Esophagus muscularis mucosa (tissue), 4 donors: ENCODE data around the gene MAGI1. TPM values are rescaled to one million over a fixed set of nuclear protein-coding genes. Genes with fewer than 3 reads are reported as not detected.

Source experiments
- DNase-seq: peaks from one replicate; pipeline ENCODE4 v3.0.0-alpha.2; 2017; ENCODE audit errors: extremely low spot score
- H3K27ac ChIP-seq, 4 donors: fragments of 200-600 bp; sonication (generic); replicated peaks in 1 of 4; 1 replicate in 3 of 4; 2 replicates in 1 of 4; pipeline ENCODE4 v1.5.1; 2016 to 2019; ENCODE audit warnings: mild to moderate bottlenecking in 1 of 4
- H3K27me3 ChIP-seq, 4 donors: fragments of 200-600 bp; sonication (generic); one replicate each; pipeline versions ENCODE4 v1.5.1 to v1.6.0; 2016 to 2019
- H3K36me3 ChIP-seq, 4 donors: fragments of 200-600 bp; sonication (generic); one replicate each; pipeline ENCODE4 v1.5.1; 2016 to 2019
- H3K4me1 ChIP-seq, 4 donors: fragments of 200-600 bp; sonication (generic); one replicate each; pipeline ENCODE4 v1.5.1; 2016 to 2019
- H3K4me3 ChIP-seq, 4 donors: fragments of 200-600 bp; sonication (generic); 1 replicate in 2 of 4; 2 replicates in 2 of 4; pipeline ENCODE4 v1.5.1; 2016 to 2019; ENCODE audit warnings: mild to moderate bottlenecking in 4 of 4, moderate library complexity in 1 of 4
- H3K9me3 ChIP-seq, 4 donors: fragments of 200-600 bp; sonication (generic); 1 replicate in 3 of 4; 2 replicates in 1 of 4; pipeline ENCODE4 v1.5.1; 2016 to 2019
- EP300 ChIP-seq: sonication (generic); formaldehyde crosslinking; IDR thresholded peaks from one replicate; pipeline ENCODE4 v1.6.1; 2017; ENCODE audit warnings: antibody characterized with exemption
- POLR2A ChIP-seq: fragments of 450-650 bp; IDR thresholded peaks from one replicate; pipeline ENCODE4 v1.6.1; 2017; ENCODE audit warnings: antibody characterized with exemption, moderate library complexity, mild to moderate bottlenecking, low read depth
- POLR2AphosphoS5 ChIP-seq, 2 donors: sonication (generic); formaldehyde crosslinking; IDR thresholded peaks; one replicate each; pipeline ENCODE4 v1.6.1; 2017; ENCODE audit warnings: antibody characterized with exemption in 2 of 2
- WGBS: methylation state at CpG from one replicate; pipeline ENCODE4 v1.1.5; 2018; 5-methylcytosine and 5-hydroxymethylcytosine counted together
- intact Hi-C: fragments of 100-400 bp; cut with DNase I; formaldehyde crosslinking; loops from one replicate; pipeline ENCODE4 v1.15.1; 2023
- total RNA-seq, 4 donors: library from RNA; depleted of rRNA; stranded (reverse); fragments of >200 nt; gene quantifications; one replicate each; pipeline versions ENCODE4 v1.1.0 to v1.2.1, GENCODE V29; 2016
- TF ChIP-seq, protein P1 (sequence below), 3 experiments: fragments of 200-600 bp in 2 of 3; fragments of 450-650 bp in 1 of 3; sonication (generic) in 2 of 3; IDR thresholded peaks; one replicate each; pipeline ENCODE4 v1.5.1; 2017 to 2019; ENCODE audit warnings: antibody characterized with exemption in 3 of 3, mild to moderate bottlenecking in 2 of 3, moderate library complexity in 1 of 3

MAGI1 gene
- total RNA-seq, 4 donors from 2014 or later: 17.1 to 35.1 (median 25.2) TPM

DNA sequence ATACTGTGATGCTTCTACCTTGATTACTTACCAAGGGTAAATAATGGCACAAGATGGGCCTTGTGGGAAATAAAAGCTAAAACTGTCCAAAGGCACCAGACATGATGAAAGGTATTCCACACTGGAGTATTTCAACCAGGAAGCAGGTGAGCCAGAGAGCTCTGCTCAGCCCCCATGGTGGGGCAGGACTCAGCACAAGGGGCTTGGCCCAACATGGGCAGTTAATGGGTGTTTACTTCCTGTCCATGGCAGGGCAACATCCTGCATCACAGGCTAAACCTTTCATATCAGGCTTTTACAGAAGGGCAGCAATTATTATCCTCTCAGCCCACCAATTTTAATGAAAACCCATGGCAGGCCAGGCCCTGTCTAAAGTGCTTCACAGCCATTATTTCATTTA is 38.2 kb downstream of the MAGI1 start:
- intact Hi-C loops: no loop called here
- TF ChIP-seq POLR2AphosphoS5 (IDR thresholded peaks at IDR 0.05) (no peak), POLR2A (no peak), EP300 (no peak)
- TF ChIP-seq, protein P1, sequence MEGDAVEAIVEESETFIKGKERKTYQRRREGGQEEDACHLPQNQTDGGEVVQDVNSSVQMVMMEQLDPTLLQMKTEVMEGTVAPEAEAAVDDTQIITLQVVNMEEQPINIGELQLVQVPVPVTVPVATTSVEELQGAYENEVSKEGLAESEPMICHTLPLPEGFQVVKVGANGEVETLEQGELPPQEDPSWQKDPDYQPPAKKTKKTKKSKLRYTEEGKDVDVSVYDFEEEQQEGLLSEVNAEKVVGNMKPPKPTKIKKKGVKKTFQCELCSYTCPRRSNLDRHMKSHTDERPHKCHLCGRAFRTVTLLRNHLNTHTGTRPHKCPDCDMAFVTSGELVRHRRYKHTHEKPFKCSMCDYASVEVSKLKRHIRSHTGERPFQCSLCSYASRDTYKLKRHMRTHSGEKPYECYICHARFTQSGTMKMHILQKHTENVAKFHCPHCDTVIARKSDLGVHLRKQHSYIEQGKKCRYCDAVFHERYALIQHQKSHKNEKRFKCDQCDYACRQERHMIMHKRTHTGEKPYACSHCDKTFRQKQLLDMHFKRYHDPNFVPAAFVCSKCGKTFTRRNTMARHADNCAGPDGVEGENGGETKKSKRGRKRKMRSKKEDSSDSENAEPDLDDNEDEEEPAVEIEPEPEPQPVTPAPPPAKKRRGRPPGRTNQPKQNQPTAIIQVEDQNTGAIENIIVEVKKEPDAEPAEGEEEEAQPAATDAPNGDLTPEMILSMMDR (IDR thresholded peaks at IDR 0.05): no peak

DNA sequence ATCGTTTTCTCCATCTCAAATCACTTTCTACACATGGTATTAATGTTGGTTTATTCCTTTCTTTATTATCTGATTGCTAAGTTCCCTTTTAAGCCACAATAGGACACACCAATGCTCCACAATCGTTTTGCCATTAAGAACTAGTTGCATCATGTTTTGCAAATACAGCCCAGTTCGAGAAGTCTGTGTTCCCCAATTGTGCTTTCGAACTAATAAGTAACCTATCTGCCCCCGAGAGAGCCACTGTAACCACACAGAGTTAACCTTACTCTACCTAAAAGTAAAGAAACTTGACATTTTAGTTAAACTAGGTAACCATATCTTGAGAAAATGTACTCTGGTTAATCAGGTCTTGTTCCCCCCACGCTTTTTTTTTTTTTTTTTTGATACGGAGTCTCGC is 39.1 kb downstream of the MAGI1 start:
- Histone ChIP-seq H3K9me3 (no peaks in the 10 kb centered on the region), H3K27ac (no peak overlapping the region), H3K4me1 (peaks cover 0 to 23% (median 2%) of the 10 kb centered on the region in 4 donors), H3K4me3 (no peak overlapping the region), H3K36me3 (no peaks in the 10 kb centered on the region), H3K27me3 (no peaks in the 10 kb centered on the region)
- intact Hi-C loops: no loop called here
- DNase-seq: no peak
- WGBS: 94% methylated on average over 8 of the region's 8 CpGs
- no peak for TF ChIP-seq POLR2A
- no peak for TF ChIP-seq EP300
- TF ChIP-seq POLR2AphosphoS5 (IDR thresholded peaks at IDR 0.05): no peak
- TF ChIP-seq, protein P1 (IDR thresholded peaks at IDR 0.05): no peak

More for the DNA sequence above, 38.2 kb downstream of the MAGI1 start:
- no peaks in the 10 kb centered on the region for H3K9me3 ChIP-seq
- no peak overlapping the region for H3K27ac ChIP-seq
- no peak overlapping the region for H3K4me3 ChIP-seq
- H3K4me1 ChIP-seq: peaks cover 0 to 23% (median 2%) of the 10 kb centered on the region in 4 donors
- no peaks in the 10 kb centered on the region for H3K36me3 ChIP-seq
- DNase-seq: no peak
- no peaks in the 10 kb centered on the region for H3K27me3 ChIP-seq

DNA sequence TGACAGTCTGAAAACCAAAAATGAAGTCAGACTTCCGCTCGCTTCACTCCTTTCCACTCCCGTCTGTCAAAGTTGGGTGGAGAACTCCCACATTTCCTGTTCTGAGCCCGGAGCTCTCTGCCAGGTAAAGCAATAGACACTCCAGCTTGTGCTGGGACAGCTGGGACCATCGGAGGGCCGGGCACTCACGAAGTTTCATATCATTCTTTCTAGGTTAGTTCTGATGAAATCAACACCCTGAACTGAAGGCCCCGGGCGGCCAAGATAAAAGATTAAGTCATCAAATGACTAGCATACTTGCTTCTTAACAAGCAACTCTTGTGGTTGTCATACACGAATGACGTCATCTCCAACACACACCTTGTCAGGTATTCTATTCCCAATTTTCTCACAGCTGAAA is 42.1 kb downstream of the MAGI1 start:
- Histone ChIP-seq H3K27ac (no peak overlapping the region), H3K27me3 (no peaks in the 10 kb centered on the region), H3K36me3 (no peaks in the 10 kb centered on the region), H3K4me3 (no peak overlapping the region), H3K4me1 (peaks cover 0 to 10% (median 0%) of the 10 kb centered on the region in 4 donors), H3K9me3 (no peaks in the 10 kb centered on the region)
- intact Hi-C loops: no loop called here
- no peak for DNase-seq
- WGBS: 86% methylated on average over 11 of the region's 11 CpGs
- no peak for TF ChIP-seq POLR2AphosphoS5 (IDR thresholded peaks at IDR 0.05)

DNA sequence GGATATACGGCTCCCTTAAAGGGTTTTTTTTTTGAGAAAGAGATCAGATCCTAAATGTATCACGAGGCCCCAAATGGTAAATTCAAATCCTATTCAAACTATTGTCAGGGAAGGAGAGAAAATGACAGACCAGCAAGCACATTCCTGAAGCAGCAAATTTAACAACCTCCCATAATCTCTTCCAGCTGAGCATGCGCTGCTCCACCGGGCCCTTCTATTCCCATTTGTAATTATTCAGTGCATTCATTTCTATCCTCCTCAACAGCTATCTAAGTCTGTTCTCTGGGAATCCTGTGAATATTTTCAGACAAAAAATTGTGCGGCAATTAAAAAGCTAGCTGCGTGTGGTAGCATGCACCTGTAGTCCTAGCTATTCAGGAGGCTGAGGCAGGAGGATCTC is 43.2 kb downstream of the MAGI1 start:
- Histone ChIP-seq H3K36me3 (no peaks in the 10 kb centered on the region), H3K27ac (no peak overlapping the region), H3K9me3 (no peaks in the 10 kb centered on the region), H3K4me1 (peaks cover 0 to 15% (median 0%) of the 10 kb centered on the region in 4 donors), H3K27me3 (no peaks in the 10 kb centered on the region), H3K4me3 (no peak overlapping the region)
- 86% methylated on average over 6 of the region's 6 CpGs for WGBS
- no peak for DNase-seq
- intact Hi-C loops: no loop called here
- TF ChIP-seq, protein P1 (IDR thresholded peaks at IDR 0.05): no peak
- TF ChIP-seq POLR2A (no peak), EP300 (no peak), POLR2AphosphoS5 (IDR thresholded peaks at IDR 0.05) (no peak)

DNA sequence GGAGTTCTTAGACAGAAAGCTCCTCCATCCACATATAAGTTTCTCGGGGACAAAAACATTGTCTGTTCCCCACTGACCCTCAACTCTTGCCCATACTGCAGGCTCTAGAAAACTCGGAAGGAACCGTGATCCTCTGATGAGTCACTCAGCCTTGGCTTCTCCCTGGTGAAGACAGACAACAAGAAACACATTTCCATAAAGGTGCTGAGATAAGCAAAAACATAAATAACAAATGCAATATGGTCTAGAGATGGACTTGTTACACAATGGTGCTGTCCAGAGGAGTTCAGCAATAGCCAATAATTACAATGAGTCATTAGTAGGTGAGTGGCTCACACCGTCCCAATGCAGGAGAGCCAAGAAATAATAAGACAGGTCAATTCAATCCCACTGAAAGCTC is 43.7 kb downstream of the MAGI1 start:
- peaks cover 0 to 17% (median 0%) of the 10 kb centered on the region in 4 donors for H3K4me1 ChIP-seq
- WGBS: 70% methylated on average over 4 of the region's 4 CpGs
- H3K27me3 ChIP-seq: no peaks in the 10 kb centered on the region
- H3K36me3 ChIP-seq: no peaks in the 10 kb centered on the region
- H3K27ac ChIP-seq: no peak overlapping the region
- no peaks in the 10 kb centered on the region for H3K9me3 ChIP-seq
- no peak for DNase-seq
- intact Hi-C loops: no loop called here
- H3K4me3 ChIP-seq: no peak overlapping the region
- no peak for TF ChIP-seq EP300
- TF ChIP-seq, protein P1 (IDR thresholded peaks at IDR 0.05): no peak
- TF ChIP-seq POLR2AphosphoS5 (IDR thresholded peaks at IDR 0.05): no peak
- no peak for TF ChIP-seq POLR2A
